Measurements from ENCODE around the gene AFAP1L1. TPM values are rescaled to one million over a fixed set of nuclear protein-coding genes. Genes with fewer than 3 reads are reported as not detected.

AFAP1L1 gene
- total and polyA plus RNA-seq, 7 experiments from 2014 or later: 0.08 to 1.1 (median 0.49) TPM; not detected in 2

DNA sequence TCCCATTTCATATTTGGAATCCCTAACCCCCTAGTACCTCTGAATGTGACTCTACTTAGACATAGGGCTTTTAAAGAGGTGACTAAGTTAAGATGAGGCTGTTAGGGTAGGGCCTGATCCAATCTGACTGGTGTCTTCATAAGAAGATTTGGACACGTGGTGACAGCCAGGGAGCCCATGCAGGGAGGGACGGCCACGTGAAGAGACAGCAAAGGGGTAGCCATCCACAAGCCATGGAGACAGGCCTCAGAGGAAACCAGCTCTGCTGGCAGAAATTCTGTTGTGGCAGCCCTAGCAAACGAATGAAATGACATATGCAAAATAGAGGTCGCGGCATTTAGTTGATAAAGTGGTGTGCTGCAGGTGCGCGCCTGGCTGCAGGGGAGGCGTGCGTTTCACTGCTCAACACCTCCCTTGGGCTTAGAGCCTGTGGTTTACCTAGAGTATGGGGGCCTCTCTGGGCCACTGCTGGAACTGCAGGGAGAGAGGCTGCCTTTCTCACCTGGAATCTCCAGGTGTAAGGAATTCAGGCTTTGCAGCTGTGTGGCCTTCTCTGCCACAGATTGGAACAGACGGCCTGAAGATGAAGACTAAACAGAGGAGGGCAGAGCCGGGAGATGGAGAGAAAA lies 7.1 kb upstream of the AFAP1L1 start:
- DNase-seq (peak in 7 of 9 donors; percentile 59 to 81 (median 70)), ATAC-seq (peak; percentile 91)
- peaks cover 0 to 22% (median 3%) of the 10 kb centered on the region in 11 donors for H3K9me3 Mint-ChIP-seq
- no peaks in the 10 kb centered on the region for H3K36me3 ChIP-seq (ENCODE audit: control insufficient read depth in 2 of 3, insufficient read depth in 3 of 3, low read length in 3 of 3)
- H3K27me3 Mint-ChIP-seq: peaks cover 4 to 42% (median 8%) of the 10 kb centered on the region in 5 donors
- H3K4me3 Mint-ChIP-seq: peak overlapping the region in 4 of 10 donors; percentile 1 to 29 (median 6)
- peaks cover 0 to 3% of the 10 kb centered on the region in 2 donors for H3K27me3 ChIP-seq (ENCODE audit: control insufficient read depth in 2 of 2, insufficient read depth in 2 of 2, low read length in 2 of 2)
- peaks cover 0 to 6% of the 10 kb centered on the region in 2 donors for H3K4me1 ChIP-seq (ENCODE audit: control insufficient read depth in 2 of 2, insufficient read depth in 2 of 2, low read length in 2 of 2)
- no peak overlapping the region for H3K4me3 ChIP-seq (ENCODE audit: low read length)
- no peak overlapping the region for H3K27ac ChIP-seq (ENCODE audit: low read depth, low read length)
- H3K4me1 Mint-ChIP-seq: peaks cover 0 to 12% (median 7%) of the 10 kb centered on the region in 7 donors
- peak overlapping the region in 4 of 9 donors; percentile 3 to 48 (median 26) for H3K27ac Mint-ChIP-seq
- H3K9me3 ChIP-seq (ENCODE audit: control insufficient read depth in 2 of 3, low read length in 3 of 3): peaks cover 0 to 5% (median 0%) of the 10 kb centered on the region in 3 experiments
- peaks cover 0 to 5% (median 0%) of the 10 kb centered on the region in 5 donors for H3K36me3 Mint-ChIP-seq
- ChIA-PET POLR2A (interaction anchor here (0.8 to 1.5 kb wide), 2 partner anchors 11 to 124 kb away, joined by 3 to 5 read pairs; partner anchors contain the start of gene ABLIM3), CTCF (interaction anchor here (0.6 to 7.4 kb wide), 24 partner anchors 10 to 525 kb away, joined by 3 to 142 read pairs (median 3); partner anchors contain the start of gene ABLIM3)
- intact Hi-C loops (cut with micrococcal nuclease): loop anchor here (1.0 to 5.0 kb wide), 10 partner anchors 24 to 532 kb away; partner anchors contain the start of gene ABLIM3 (in 2 of the 2)

GRCh38 chr5:149265068-149265465 lies 6.6 kb upstream of the AFAP1L1 start:
- Histone ChIP-seq H3K27me3 (ENCODE audit: control insufficient read depth in 2 of 2, insufficient read depth in 2 of 2, low read length in 2 of 2) (peaks cover 0 to 3% of the 10 kb centered on the region in 2 donors), H3K9me3 (ENCODE audit: control insufficient read depth in 2 of 3, low read length in 3 of 3) (peaks cover 0 to 5% (median 0%) of the 10 kb centered on the region in 3 experiments), H3K27ac (ENCODE audit: low read depth, low read length) (no peak overlapping the region), H3K4me1 (ENCODE audit: control insufficient read depth in 2 of 2, insufficient read depth in 2 of 2, low read length in 2 of 2) (peaks cover 0 to 6% of the 10 kb centered on the region in 2 donors), H3K36me3 (ENCODE audit: control insufficient read depth in 2 of 3, insufficient read depth in 3 of 3, low read length in 3 of 3) (no peaks in the 10 kb centered on the region), H3K4me3 (ENCODE audit: low read length) (no peak overlapping the region)
- Mint-ChIP-seq H3K4me1 (peaks cover 0 to 12% (median 7%) of the 10 kb centered on the region in 7 donors), H3K9me3 (peaks cover 0 to 22% (median 3%) of the 10 kb centered on the region in 11 donors), H3K36me3 (peaks cover 0 to 5% (median 0%) of the 10 kb centered on the region in 5 donors), H3K27ac (peak overlapping the region in 3 of 9 donors; percentile 3 to 37 (median 15)), H3K27me3 (peaks cover 4 to 45% (median 8%) of the 10 kb centered on the region in 5 donors), H3K4me3 (no peak overlapping the region)
- intact Hi-C loops (cut with micrococcal nuclease): loop anchor here (2.0 to 5.0 kb wide), 4 partner anchors 33 to 533 kb away; no protein-coding TSS in a partner anchor
- POLR2A ChIA-PET: interaction anchor here (1.5 kb wide), 1 partner anchor 124 kb away, joined by 5 read pairs; the partner anchor contains the start of gene ABLIM3
- DNase-seq: no peak
- ATAC-seq: no peak
- CTCF ChIA-PET: interaction anchor here (0.6 to 7.4 kb wide), 23 partner anchors 10 to 526 kb away, joined by 3 to 142 read pairs (median 3); partner anchors contain the start of gene ABLIM3

DNA sequence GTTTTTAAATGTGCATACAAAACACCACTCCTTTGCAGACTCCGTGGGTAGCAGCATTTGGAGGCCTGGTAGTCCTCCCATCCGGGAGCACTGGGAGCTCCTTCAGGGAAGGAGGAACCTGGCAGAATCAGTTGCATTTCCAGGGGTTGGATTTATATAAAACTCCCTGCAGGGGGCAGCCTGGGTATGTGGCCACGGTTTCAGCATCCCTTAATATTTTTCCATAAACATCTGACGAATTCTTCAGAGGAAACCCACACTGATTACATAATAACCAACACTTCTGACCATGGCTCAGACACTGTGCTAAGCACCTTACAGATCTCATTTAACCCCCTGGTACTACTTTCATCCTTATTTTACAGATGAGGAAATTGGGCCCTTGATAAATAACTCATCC lies 6.1 kb upstream of the AFAP1L1 start:
- Histone ChIP-seq H3K27ac (ENCODE audit: low read depth, low read length) (no peak overlapping the region), H3K36me3 (ENCODE audit: control insufficient read depth in 2 of 3, insufficient read depth in 3 of 3, low read length in 3 of 3) (no peaks in the 10 kb centered on the region), H3K27me3 (ENCODE audit: control insufficient read depth in 2 of 2, insufficient read depth in 2 of 2, low read length in 2 of 2) (peaks cover 0 to 3% of the 10 kb centered on the region in 2 donors), H3K4me1 (ENCODE audit: control insufficient read depth in 2 of 2, insufficient read depth in 2 of 2, low read length in 2 of 2) (peaks cover 0 to 6% of the 10 kb centered on the region in 2 donors), H3K4me3 (ENCODE audit: low read length) (no peak overlapping the region), H3K9me3 (ENCODE audit: control insufficient read depth in 2 of 3, low read length in 3 of 3) (peaks cover 0 to 5% (median 0%) of the 10 kb centered on the region in 3 experiments)
- Mint-ChIP-seq H3K4me1 (peaks cover 0 to 12% (median 7%) of the 10 kb centered on the region in 7 donors), H3K4me3 (no peak overlapping the region), H3K9me3 (peaks cover 0 to 22% (median 3%) of the 10 kb centered on the region in 11 donors), H3K27ac (no peak overlapping the region), H3K36me3 (peaks cover 0 to 5% (median 0%) of the 10 kb centered on the region in 5 donors), H3K27me3 (peaks cover 4 to 51% (median 8%) of the 10 kb centered on the region in 5 donors)
- ATAC-seq (no peak), DNase-seq (no peak)
- intact Hi-C loops (cut with micrococcal nuclease): loop anchor here (2.0 to 5.0 kb wide), 4 partner anchors 33 to 533 kb away; no protein-coding TSS in a partner anchor
- ChIA-PET CTCF (interaction anchor here (0.6 to 7.4 kb wide), 27 partner anchors 11 to 535 kb away, joined by 3 to 142 read pairs (median 3); partner anchors contain the start of gene ABLIM3), POLR2A (interaction anchor here (1.5 kb wide), 1 partner anchor 125 kb away, joined by 5 read pairs; the partner anchor contains the start of gene ABLIM3)

GRCh38 chr5:149267241-149267973 lies 4.3 kb upstream of the AFAP1L1 start:
- H3K36me3 ChIP-seq (ENCODE audit: control insufficient read depth in 2 of 3, insufficient read depth in 3 of 3, low read length in 3 of 3): no peaks in the 10 kb centered on the region
- intact Hi-C loops (cut with micrococcal nuclease): loop anchor here (5.0 kb wide), 3 partner anchors 35 to 535 kb away; no protein-coding TSS in a partner anchor

GRCh38 chr5:149268928-149269557 lies 2.6 kb upstream of the AFAP1L1 start:
- Histone ChIP-seq H3K27me3 (ENCODE audit: control insufficient read depth in 2 of 2, insufficient read depth in 2 of 2, low read length in 2 of 2) (peaks cover 0 to 3% of the 10 kb centered on the region in 2 donors), H3K27ac (ENCODE audit: low read depth, low read length) (no peak overlapping the region), H3K9me3 (ENCODE audit: control insufficient read depth in 2 of 3, low read length in 3 of 3) (peaks cover 0 to 5% (median 0%) of the 10 kb centered on the region in 3 experiments), H3K4me1 (ENCODE audit: control insufficient read depth in 2 of 2, insufficient read depth in 2 of 2, low read length in 2 of 2) (peaks cover 0 to 6% of the 10 kb centered on the region in 2 donors), H3K36me3 (ENCODE audit: control insufficient read depth in 2 of 3, insufficient read depth in 3 of 3, low read length in 3 of 3) (no peaks in the 10 kb centered on the region), H3K4me3 (ENCODE audit: low read length) (no peak overlapping the region)
- Mint-ChIP-seq H3K27me3 (peaks cover 17 to 67% (median 31%) of the 10 kb centered on the region in 5 donors), H3K36me3 (peaks cover 0 to 5% (median 3%) of the 10 kb centered on the region in 5 donors), H3K4me3 (peak overlapping the region in 2 of 10 donors; percentile 3 to 10), H3K27ac (peak overlapping the region in 1 of 9 donors; percentile 2), H3K9me3 (peaks cover 0 to 22% (median 3%) of the 10 kb centered on the region in 11 donors), H3K4me1 (peaks cover 7 to 22% (median 16%) of the 10 kb centered on the region in 7 donors)
- peak in 7 of 9 donors; percentile 40 to 67 (median 57) for DNase-seq
- intact Hi-C loops (cut with micrococcal nuclease): loop anchor here (1.0 to 5.0 kb wide), 10 partner anchors 26 to 537 kb away; partner anchors contain the start of gene ABLIM3 (in 2 of the 2)
- CTCF ChIA-PET: interaction anchor here (0.5 to 3.5 kb wide), 27 partner anchors 9 to 1425 kb away, joined by 3 to 36 read pairs (median 4); partner anchors contain the start of gene ABLIM3
- ATAC-seq: peak; percentile 70
- POLR2A ChIA-PET: interaction anchor here (0.6 to 1.9 kb wide), 3 partner anchors 21 to 303 kb away, joined by 3 to 9 read pairs (median 5); no protein-coding TSS in a partner anchor

More at GRCh38 chr5:149267241-149267973, 4.3 kb upstream of the AFAP1L1 start:
- peaks cover 0 to 5% (median 3%) of the 10 kb centered on the region in 5 donors for H3K36me3 Mint-ChIP-seq
- no peak overlapping the region for H3K27ac Mint-ChIP-seq
- H3K27ac ChIP-seq (ENCODE audit: low read depth, low read length): no peak overlapping the region
- ChIA-PET POLR2A (interaction anchor here (1.9 kb wide), 1 partner anchor 27 kb away, joined by 9 read pairs; no protein-coding TSS in a partner anchor), CTCF (interaction anchor here (0.9 to 7.4 kb wide), 8 partner anchors 10 to 526 kb away, joined by 3 to 142 read pairs (median 12); partner anchors contain the start of gene ABLIM3)
- H3K4me1 Mint-ChIP-seq: peaks cover 6 to 19% (median 17%) of the 10 kb centered on the region in 7 donors
- peaks cover 0 to 5% (median 0%) of the 10 kb centered on the region in 3 experiments for H3K9me3 ChIP-seq (ENCODE audit: control insufficient read depth in 2 of 3, low read length in 3 of 3)
- no peak overlapping the region for H3K4me3 Mint-ChIP-seq
- H3K4me3 ChIP-seq (ENCODE audit: low read length): no peak overlapping the region
- ATAC-seq: no peak
- no peak for DNase-seq
- peaks cover 0 to 6% of the 10 kb centered on the region in 2 donors for H3K4me1 ChIP-seq (ENCODE audit: control insufficient read depth in 2 of 2, insufficient read depth in 2 of 2, low read length in 2 of 2)
- peaks cover 0 to 3% of the 10 kb centered on the region in 2 donors for H3K27me3 ChIP-seq (ENCODE audit: control insufficient read depth in 2 of 2, insufficient read depth in 2 of 2, low read length in 2 of 2)
- H3K27me3 Mint-ChIP-seq: peaks cover 15 to 53% (median 21%) of the 10 kb centered on the region in 5 donors
- peaks cover 0 to 22% (median 3%) of the 10 kb centered on the region in 11 donors for H3K9me3 Mint-ChIP-seq

Measured in naive thymus-derived CD4-positive, alpha-beta T cell (primary cell).